ENCODE data around the gene FSTL4. TPM values are rescaled to one million over a fixed set of nuclear protein-coding genes. Genes with fewer than 3 reads are reported as not detected.

FSTL4 gene
- total and polyA plus RNA-seq, 2 of the 4 experiments (the other 2 are of a cell fraction) = 0.18 TPM; not detected in 1

DNA sequence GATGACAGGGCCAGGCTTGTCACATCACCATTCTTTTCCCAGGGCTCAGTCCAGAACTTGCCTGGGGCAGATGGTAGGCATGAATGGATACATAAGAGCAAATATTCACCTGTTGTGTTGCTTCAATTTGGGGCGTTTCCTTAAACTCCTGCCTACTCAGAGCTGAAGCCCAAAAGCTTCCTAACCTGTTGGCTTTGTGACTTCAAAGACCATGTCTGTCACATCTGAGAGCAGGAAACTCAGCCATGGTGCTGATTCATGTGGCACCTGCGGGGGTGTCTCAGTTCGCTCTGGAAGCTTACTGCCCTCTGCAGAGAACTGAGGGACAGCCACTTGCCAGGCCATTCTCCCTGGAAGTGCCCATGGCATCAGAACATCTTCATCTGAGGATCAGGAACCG, 313.9 kb downstream of the FSTL4 start:
- Histone ChIP-seq H3K4ac (ENCODE audit: low read depth, low read length) (no peak overlapping the region), H3K9ac (ENCODE audit: low read depth, low read length) (no peak overlapping the region), H3K36me3 (ENCODE audit: control insufficient read depth, insufficient read depth, low read length) (no peaks in the 10 kb centered on the region), H2AFZ (replicated peaks; ENCODE audit: low read length, poor library complexity) (no peak overlapping the region), H3K27me3 (ENCODE audit: control insufficient read depth, insufficient read depth, low read length) (peaks cover 17% of the 10 kb centered on the region; the same call in 1 of the 2 replicates), H3K79me1 (ENCODE audit: low read depth in 1 of 2, low read length in 2 of 2) (no peaks in the 10 kb centered on the region), H3K56ac (ENCODE audit: extremely low read depth, insufficient read depth, low read length) (no peak overlapping the region), H2AK5ac (ENCODE audit: low read depth, low read length) (no peak overlapping the region), H4K8ac (ENCODE audit: low read depth in 2 of 2, low read length in 2 of 2) (no peak overlapping the region), H3K27ac (ENCODE audit: insufficient read depth, low read length) (no peak overlapping the region), H4K5ac (ENCODE audit: low read depth, low read length) (no peak overlapping the region), H3K18ac (ENCODE audit: low read depth, low read length) (no peak overlapping the region), H2BK15ac (ENCODE audit: low read depth, low read length) (no peak overlapping the region), H2BK120ac (ENCODE audit: low read depth, low read length) (no peak overlapping the region), H3K9me1 (ENCODE audit: insufficient read depth, low read length) (no peaks in the 10 kb centered on the region), H3K4me1 (ENCODE audit: control insufficient read depth, insufficient read depth, low read length) (no peaks in the 10 kb centered on the region), H3K4me3 (ENCODE audit: insufficient read depth, low read depth, low read length) (no peak overlapping the region), H2AK9ac (replicated peaks; ENCODE audit: low read depth, low read length, poor library complexity) (no peak overlapping the region), H3K4me2 (ENCODE audit: low read depth, low read length) (no peak overlapping the region), H3K9me3 (ENCODE audit: control insufficient read depth, insufficient read depth, low read length) (no peaks in the 10 kb centered on the region), H3K14ac (replicated peaks; ENCODE audit: low read depth, low read length) (no peak overlapping the region), H4K20me1 (ENCODE audit: insufficient read depth, low read length) (no peaks in the 10 kb centered on the region), H2BK5ac (ENCODE audit: low read depth, low read length, poor library complexity, severe bottlenecking) (no peak overlapping the region), H3K23ac (ENCODE audit: low read depth, low read length) (no peak overlapping the region), H2BK20ac (ENCODE audit: low read depth, low read length) (no peak overlapping the region), H4K91ac (ENCODE audit: insufficient read depth, low read depth, low read length) (no peak overlapping the region)
- no peak for ATAC-seq (ENCODE audit: low read depth)
- intact Hi-C loops (cut with micrococcal nuclease) (no loop called here), dilution Hi-C loops (cut with HindIII; ENCODE audit: low sequenced_read_pairs, unreplicated experiment) (no loop called here), in situ Hi-C loops (cut with MboI; ENCODE audit: low sequenced_read_pairs) (no loop called here)
- DNase-seq = no peak
- no TSS peak for BruUV-seq (replicated peaks)
- ChIA-PET POLR2A (ENCODE audit: unreplicated experiment) (no interaction called here), CTCF (no interaction called here)
- TF ChIP-seq, protein P1, sequence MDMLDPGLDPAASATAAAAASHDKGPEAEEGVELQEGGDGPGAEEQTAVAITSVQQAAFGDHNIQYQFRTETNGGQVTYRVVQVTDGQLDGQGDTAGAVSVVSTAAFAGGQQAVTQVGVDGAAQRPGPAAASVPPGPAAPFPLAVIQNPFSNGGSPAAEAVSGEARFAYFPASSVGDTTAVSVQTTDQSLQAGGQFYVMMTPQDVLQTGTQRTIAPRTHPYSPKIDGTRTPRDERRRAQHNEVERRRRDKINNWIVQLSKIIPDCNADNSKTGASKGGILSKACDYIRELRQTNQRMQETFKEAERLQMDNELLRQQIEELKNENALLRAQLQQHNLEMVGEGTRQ (IDR thresholded peaks at IDR 0.05; ENCODE audit: low read depth, low read length) = no peak
- TF ChIP-seq MXI1 (IDR thresholded peaks at IDR 0.05; ENCODE audit: borderline replicate concordance, low read depth, low read length) = no peak
- 0% methylated on average over 1 of the region's 4 CpGs; no CpG with 5 or more reads in 1 of the 2 experiments for WGBS, 2 experiments (ENCODE audit: extremely low coverage in 2 of 2, insufficient read length in 1 of 2)

Data from IMR-90 (cell line).